Measurements from ENCODE around the gene KIN. TPM values are rescaled to one million over a fixed set of nuclear protein-coding genes. Genes with fewer than 3 reads are reported as not detected.

The KIN gene
- total RNA-seq, 1 donor: 5.8 TPM

- no peak overlapping the region for H2AFZ ChIP-seq (ENCODE audit: low read length)
- no peak for DNase-seq (ENCODE audit: insufficient read length, low spot score, missing footprints)
- no peaks in the 10 kb centered on the region for H3K27me3 ChIP-seq (ENCODE audit: insufficient read depth, low read length)
- no peak overlapping the region for H3K4me2 ChIP-seq (ENCODE audit: insufficient read depth, low read length)
- TF ChIP-seq, protein P1, sequence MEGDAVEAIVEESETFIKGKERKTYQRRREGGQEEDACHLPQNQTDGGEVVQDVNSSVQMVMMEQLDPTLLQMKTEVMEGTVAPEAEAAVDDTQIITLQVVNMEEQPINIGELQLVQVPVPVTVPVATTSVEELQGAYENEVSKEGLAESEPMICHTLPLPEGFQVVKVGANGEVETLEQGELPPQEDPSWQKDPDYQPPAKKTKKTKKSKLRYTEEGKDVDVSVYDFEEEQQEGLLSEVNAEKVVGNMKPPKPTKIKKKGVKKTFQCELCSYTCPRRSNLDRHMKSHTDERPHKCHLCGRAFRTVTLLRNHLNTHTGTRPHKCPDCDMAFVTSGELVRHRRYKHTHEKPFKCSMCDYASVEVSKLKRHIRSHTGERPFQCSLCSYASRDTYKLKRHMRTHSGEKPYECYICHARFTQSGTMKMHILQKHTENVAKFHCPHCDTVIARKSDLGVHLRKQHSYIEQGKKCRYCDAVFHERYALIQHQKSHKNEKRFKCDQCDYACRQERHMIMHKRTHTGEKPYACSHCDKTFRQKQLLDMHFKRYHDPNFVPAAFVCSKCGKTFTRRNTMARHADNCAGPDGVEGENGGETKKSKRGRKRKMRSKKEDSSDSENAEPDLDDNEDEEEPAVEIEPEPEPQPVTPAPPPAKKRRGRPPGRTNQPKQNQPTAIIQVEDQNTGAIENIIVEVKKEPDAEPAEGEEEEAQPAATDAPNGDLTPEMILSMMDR (IDR thresholded peaks at IDR 0.05; ENCODE audit: extremely low read depth, low read depth, low read length): no peak
- H3K4me3 ChIP-seq (ENCODE audit: insufficient read depth, low read length): no peak overlapping the region
- peaks cover 28% of the 10 kb centered on the region for H3K79me2 ChIP-seq (ENCODE audit: insufficient read depth, low read length)
- H4K20me1 ChIP-seq (ENCODE audit: insufficient read depth, low read length): no peaks in the 10 kb centered on the region
- H3K4me1 ChIP-seq (ENCODE audit: insufficient read depth, low read length): no peaks in the 10 kb centered on the region
- no peak overlapping the region for H3K27ac ChIP-seq (ENCODE audit: low read depth, low read length)
- H3K9me3 ChIP-seq (ENCODE audit: low read depth, low read length): no peaks in the 10 kb centered on the region
- no peaks in the 10 kb centered on the region for H3K36me3 ChIP-seq (ENCODE audit: insufficient read depth, low read length)
These were observed 44.3 kb upstream of the KIN start for GRCh38 chr10:7832060-7832459.

- Histone ChIP-seq H3K79me2 (ENCODE audit: insufficient read depth, low read length) (peaks cover 23% of the 10 kb centered on the region), H3K27me3 (ENCODE audit: insufficient read depth, low read length) (no peaks in the 10 kb centered on the region), H2AFZ (ENCODE audit: low read length) (no peak overlapping the region), H3K9me3 (ENCODE audit: low read depth, low read length) (no peaks in the 10 kb centered on the region), H3K4me2 (ENCODE audit: insufficient read depth, low read length) (no peak overlapping the region), H3K4me1 (ENCODE audit: insufficient read depth, low read length) (no peaks in the 10 kb centered on the region), H3K27ac (ENCODE audit: low read depth, low read length) (no peak overlapping the region), H4K20me1 (ENCODE audit: insufficient read depth, low read length) (no peaks in the 10 kb centered on the region), H3K4me3 (ENCODE audit: insufficient read depth, low read length) (no peak overlapping the region), H3K36me3 (ENCODE audit: insufficient read depth, low read length) (peaks cover 11% of the 10 kb centered on the region)
- TF ChIP-seq, protein P1 (IDR thresholded peaks at IDR 0.05; ENCODE audit: extremely low read depth, low read depth, low read length): no peak
- no peak for DNase-seq (ENCODE audit: insufficient read length, low spot score, missing footprints)
These were observed 41.6 kb upstream of the KIN start for GRCh38 chr10:7829289-7829834.

- Histone ChIP-seq H3K79me2 (ENCODE audit: insufficient read depth, low read length) (peaks cover 17% of the 10 kb centered on the region), H3K4me2 (ENCODE audit: insufficient read depth, low read length) (no peak overlapping the region), H3K4me3 (ENCODE audit: insufficient read depth, low read length) (no peak overlapping the region)
These were observed 39.2 kb upstream of the KIN start for GRCh38 chr10:7826971-7827370.

DNA sequence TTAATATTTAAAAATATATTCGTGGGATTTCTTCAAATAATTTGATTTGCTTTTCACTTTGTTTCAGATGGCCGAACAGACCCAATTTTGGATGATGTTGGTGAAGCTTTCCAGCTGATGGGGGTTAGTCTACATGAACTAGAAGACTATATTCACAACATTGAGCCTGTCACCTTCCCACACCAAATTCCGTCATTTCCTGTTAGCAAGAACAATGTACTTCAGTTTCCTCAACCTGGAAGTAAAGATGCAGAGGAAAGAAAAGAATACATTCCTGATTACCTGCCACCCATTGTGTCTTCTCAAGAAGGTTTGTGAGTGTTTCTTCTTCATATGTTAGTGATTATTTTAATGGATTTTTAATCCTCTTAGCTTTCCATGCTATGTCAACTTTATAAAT is 36.5 kb upstream of the KIN start:
- Histone ChIP-seq H3K36me3 (ENCODE audit: insufficient read depth, low read length) (peaks cover 22% of the 10 kb centered on the region), H2AFZ (ENCODE audit: low read length) (no peak overlapping the region), H3K4me1 (ENCODE audit: insufficient read depth, low read length) (peaks cover 7% of the 10 kb centered on the region), H3K4me3 (ENCODE audit: insufficient read depth, low read length) (no peak overlapping the region), H4K20me1 (ENCODE audit: insufficient read depth, low read length) (no peaks in the 10 kb centered on the region), H3K9me3 (ENCODE audit: low read depth, low read length) (no peaks in the 10 kb centered on the region), H3K27ac (ENCODE audit: low read depth, low read length) (no peak overlapping the region), H3K79me2 (ENCODE audit: insufficient read depth, low read length) (peaks cover 31% of the 10 kb centered on the region), H3K27me3 (ENCODE audit: insufficient read depth, low read length) (no peaks in the 10 kb centered on the region), H3K4me2 (ENCODE audit: insufficient read depth, low read length) (no peak overlapping the region)
- no peak for DNase-seq (ENCODE audit: insufficient read length, low spot score, missing footprints)
- TF ChIP-seq, protein P1 (IDR thresholded peaks at IDR 0.05; ENCODE audit: extremely low read depth, low read depth, low read length): no peak

More at GRCh38 chr10:7826971-7827370, 39.2 kb upstream of the KIN start:
- Histone ChIP-seq H3K36me3 (ENCODE audit: insufficient read depth, low read length) (peaks cover 13% of the 10 kb centered on the region), H4K20me1 (ENCODE audit: insufficient read depth, low read length) (no peaks in the 10 kb centered on the region), H3K27ac (ENCODE audit: low read depth, low read length) (no peak overlapping the region), H3K27me3 (ENCODE audit: insufficient read depth, low read length) (no peaks in the 10 kb centered on the region), H2AFZ (ENCODE audit: low read length) (no peak overlapping the region), H3K9me3 (ENCODE audit: low read depth, low read length) (no peaks in the 10 kb centered on the region), H3K4me1 (ENCODE audit: insufficient read depth, low read length) (no peaks in the 10 kb centered on the region)
- TF ChIP-seq, protein P1 (IDR thresholded peaks at IDR 0.05; ENCODE audit: extremely low read depth, low read depth, low read length): peak; percentile 32
- DNase-seq (ENCODE audit: insufficient read length, low spot score, missing footprints): no peak

Data from osteoblast (primary cell).